Activated CD8-positive, alpha-beta memory T cell treated with anti-CD3 and anti-CD28 coated beads, Interleukin-2, amount 50 U/mL, for 48 hours (primary cell): ENCODE data around the gene XRCC1.
"Not testable (repeated sequence)": the region's sequence is repeated elsewhere in the genome, so short reads cannot be mapped to it uniquely, and the experiment has no call there.

Source experiments
- DNase-seq: peaks from one replicate; pipeline ENCODE4 v3.0.0-alpha.2; 2020

Gene XRCC1

GRCh38 chr19:43598445-43599240 is 23.3 kb upstream of the XRCC1 start:
- DNase-seq, result no peak

- no peak for DNase-seq
Observed at GRCh38 chr19:43597876-43598275, 22.5 kb upstream of the XRCC1 start.

- peak; percentile 63 for DNase-seq
Observed at GRCh38 chr19:43596842-43597461, 21.6 kb upstream of the XRCC1 start.

GRCh38 chr19:43595999-43596841 is 20.9 kb upstream of the XRCC1 start, which contains the start of the genes IRGQ and ZNF576:
IRGQ (minus strand) TSS chr19:43596134; CDS start chr19:43595338, 796 bp downstream.
ZNF576 (plus strand) TSS chr19:43596595; CDS start chr19:43597109, 514 bp downstream.
- peak; percentile 100 for DNase-seq

- peak; percentile 65 for DNase-seq
Observed at GRCh38 chr19:43595605-43595998, 20.3 kb upstream of the XRCC1 start.

GRCh38 chr19:43594710-43595604 is 19.6 kb upstream of the XRCC1 start:
- DNase-seq, result peak; percentile 84

GRCh38 chr19:43594081-43594697 is 18.9 kb upstream of the XRCC1 start:
- DNase-seq, result no peak

- no peak for DNase-seq
Observed at GRCh38 chr19:43592800-43593350, 17.5 kb upstream of the XRCC1 start.

GRCh38 chr19:43591904-43592772 is 16.8 kb upstream of the XRCC1 start:
- no peak for DNase-seq

GRCh38 chr19:43589678-43590077 is 14.4 kb upstream of the XRCC1 start:
- no peak for DNase-seq

GRCh38 chr19:43589277-43589676 is 13.9 kb upstream of the XRCC1 start:
- no peak for DNase-seq

GRCh38 chr19:43587029-43587428 is 11.7 kb upstream of the XRCC1 start:
- not testable (repeated sequence) for DNase-seq

- DNase-seq, result no peak
Observed at GRCh38 chr19:43586346-43586745, 11.0 kb upstream of the XRCC1 start.

- no peak for DNase-seq
Observed at GRCh38 chr19:43584484-43584883, 9.2 kb upstream of the XRCC1 start.

- DNase-seq, result no peak
Observed at GRCh38 chr19:43582495-43582894, 7.2 kb upstream of the XRCC1 start.

- DNase-seq, result no peak
Observed at GRCh38 chr19:43581467-43581866, 6.1 kb upstream of the XRCC1 start.

- no peak for DNase-seq
Observed at GRCh38 chr19:43578787-43579186, 3.5 kb upstream of the XRCC1 start.

- no peak for DNase-seq
Observed at GRCh38 chr19:43575955-43576878, 890 bp upstream of the XRCC1 start.

GRCh38 chr19:43574424-43575155 is 737 bp downstream of the XRCC1 start:
- no peak for DNase-seq
